VCaP (cell line): ENCODE measurements around the gene KCNK6.

ENCODE experiments used
- H3K27ac ChIP-seq: fragments of 450-650 bp; 2 replicates; pipeline ENCODE4 v1.5.1; 2017
- CTCF ChIP-seq: fragments of 450-650 bp; conservative IDR thresholded peaks from 2 replicates; pipeline ENCODE4 v1.5.1; 2017; ENCODE audit warnings: mild to moderate bottlenecking, moderate library complexity

KCNK6 gene

GRCh38 chr19:38340927-38341326, 21.3 kb downstream of the KCNK6 start:
- no peak overlapping the region for H3K27ac ChIP-seq
- no peak for TF ChIP-seq CTCF

- no peak overlapping the region for H3K27ac ChIP-seq
- no peak for TF ChIP-seq CTCF
These were observed 27.2 kb downstream of the KCNK6 start for GRCh38 chr19:38346837-38347236.

GRCh38 chr19:38350883-38351282, 31.2 kb downstream of the KCNK6 start:
- H3K27ac ChIP-seq, result no peak overlapping the region

GRCh38 chr19:38351865-38352395, 32.3 kb downstream of the KCNK6 start:
- no peak overlapping the region for H3K27ac ChIP-seq
- TF ChIP-seq CTCF, result no peak

More at GRCh38 chr19:38350883-38351282, 31.2 kb downstream of the KCNK6 start:
- TF ChIP-seq CTCF, result no peak

GRCh38 chr19:38352611-38353010, 33.0 kb downstream of the KCNK6 start:
- H3K27ac ChIP-seq, result no peak overlapping the region
- no peak for TF ChIP-seq CTCF

- TF ChIP-seq CTCF, result no peak
- H3K27ac ChIP-seq, result no peak overlapping the region
These were observed 36.4 kb downstream of the KCNK6 start for GRCh38 chr19:38355728-38356725.

GRCh38 chr19:38358071-38358470, 38.4 kb downstream of the KCNK6 start:
- H3K27ac ChIP-seq, result no peak overlapping the region
- TF ChIP-seq CTCF, result no peak
